ENCODE results near the gene TSPAN12.

The TSPAN12 gene

GRCh38 chr7:120831260-120831659, 26.7 kb downstream of the TSPAN12 start:
- Mint-ChIP-seq H3K4me1 (ENCODE audit: low read depth) (no peaks in the 10 kb centered on the region), H3K36me3 (no peaks in the 10 kb centered on the region), H3K27me3 (peaks cover 21% of the 10 kb centered on the region), H3K9me3 (ENCODE audit: low read depth) (peaks cover 6% of the 10 kb centered on the region), H3K4me3 (no peak overlapping the region), H3K27ac (no peak overlapping the region)

DNA sequence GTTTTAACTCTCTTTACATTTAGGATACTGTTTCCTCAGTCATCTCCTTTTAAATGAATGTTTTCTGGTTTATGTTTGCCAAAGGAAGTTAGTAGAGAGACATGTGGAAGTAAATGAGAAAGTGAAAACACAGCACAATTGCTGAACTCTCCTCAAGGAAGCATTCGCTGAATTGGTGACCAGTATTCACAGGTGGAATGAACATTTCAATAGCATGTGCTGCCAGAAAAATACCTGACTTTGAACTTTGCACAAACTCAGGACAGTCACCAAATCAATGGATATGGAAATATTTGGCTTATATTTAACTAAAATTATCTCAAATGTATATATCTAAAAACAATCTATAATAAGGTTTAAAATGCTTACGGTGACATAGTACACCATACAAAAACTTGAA, 28.5 kb downstream of the TSPAN12 start:
- H3K36me3 Mint-ChIP-seq: no peaks in the 10 kb centered on the region
- peaks cover 18% of the 10 kb centered on the region for H3K27me3 Mint-ChIP-seq
- no peak overlapping the region for H3K4me3 Mint-ChIP-seq
- H3K4me1 Mint-ChIP-seq (ENCODE audit: low read depth): no peaks in the 10 kb centered on the region
- H3K27ac Mint-ChIP-seq: no peak overlapping the region
- H3K9me3 Mint-ChIP-seq (ENCODE audit: low read depth): peaks cover 6% of the 10 kb centered on the region

- Mint-ChIP-seq H3K27ac (no peak overlapping the region), H3K4me1 (ENCODE audit: low read depth) (no peaks in the 10 kb centered on the region), H3K36me3 (no peaks in the 10 kb centered on the region), H3K4me3 (no peak overlapping the region), H3K27me3 (peaks cover 18% of the 10 kb centered on the region), H3K9me3 (ENCODE audit: low read depth) (peaks cover 6% of the 10 kb centered on the region)
These were observed 29.4 kb downstream of the TSPAN12 start for GRCh38 chr7:120828528-120828927.

- Mint-ChIP-seq H3K4me3 (no peak overlapping the region), H3K9me3 (ENCODE audit: low read depth) (peaks cover 6% of the 10 kb centered on the region), H3K4me1 (ENCODE audit: low read depth) (no peaks in the 10 kb centered on the region), H3K36me3 (no peaks in the 10 kb centered on the region), H3K27me3 (peaks cover 19% of the 10 kb centered on the region), H3K27ac (no peak overlapping the region)
These were observed 30.4 kb downstream of the TSPAN12 start for GRCh38 chr7:120827371-120828118.

DNA sequence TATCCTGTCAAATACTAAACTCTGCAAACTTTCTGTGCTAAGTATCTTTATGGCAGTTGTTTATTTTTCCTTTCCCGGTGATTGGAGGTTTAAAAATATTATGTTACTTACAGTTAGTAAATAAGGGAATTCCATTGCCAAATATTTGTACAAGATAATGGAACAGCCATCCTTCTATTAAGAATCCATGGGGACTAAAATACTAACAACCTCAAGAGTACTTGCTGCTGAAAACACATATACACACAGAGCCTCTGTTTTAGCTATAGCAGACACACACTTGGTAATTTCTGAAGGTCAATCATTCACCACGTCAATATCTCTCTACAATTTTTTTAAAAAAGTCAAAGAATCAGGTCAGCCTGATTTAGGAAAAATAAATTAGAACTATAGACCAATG, 32.4 kb downstream of the TSPAN12 start:
- no peak overlapping the region for H3K4me3 Mint-ChIP-seq
- peaks cover 2% of the 10 kb centered on the region for H3K9me3 Mint-ChIP-seq (ENCODE audit: low read depth)
- peaks cover 12% of the 10 kb centered on the region for H3K27me3 Mint-ChIP-seq
- H3K36me3 Mint-ChIP-seq: no peaks in the 10 kb centered on the region
- H3K4me1 Mint-ChIP-seq (ENCODE audit: low read depth): no peaks in the 10 kb centered on the region
- no peak overlapping the region for H3K27ac Mint-ChIP-seq

- H3K4me1 Mint-ChIP-seq (ENCODE audit: low read depth): no peaks in the 10 kb centered on the region
- H3K4me3 Mint-ChIP-seq: no peak overlapping the region
- peaks cover 14% of the 10 kb centered on the region for H3K27me3 Mint-ChIP-seq
- no peak overlapping the region for H3K27ac Mint-ChIP-seq
- H3K36me3 Mint-ChIP-seq: no peaks in the 10 kb centered on the region
- H3K9me3 Mint-ChIP-seq (ENCODE audit: low read depth): no peaks in the 10 kb centered on the region
These were observed 32.8 kb downstream of the TSPAN12 start for GRCh38 chr7:120825152-120825551.

DNA sequence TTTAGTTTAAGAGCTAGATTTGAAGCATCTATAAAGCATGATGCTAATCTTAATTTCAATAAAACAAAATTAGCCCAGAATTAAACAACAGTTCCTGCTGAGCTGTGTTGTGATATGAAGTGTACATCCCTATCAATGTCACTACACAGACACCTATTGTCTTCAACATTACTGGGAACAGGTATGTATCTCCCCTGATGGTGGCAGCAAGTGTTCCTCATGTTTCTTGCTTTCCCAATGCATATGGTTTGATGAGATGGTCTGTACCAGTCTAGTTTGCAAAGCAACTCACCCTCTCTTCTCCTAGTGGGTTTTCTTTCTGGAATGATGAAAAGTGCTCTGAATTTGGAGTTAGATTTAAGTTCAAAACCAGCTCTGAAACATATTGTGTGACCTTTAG, 38.1 kb downstream of the TSPAN12 start:
- no peaks in the 10 kb centered on the region for H3K36me3 Mint-ChIP-seq
- H3K4me1 Mint-ChIP-seq (ENCODE audit: low read depth): no peaks in the 10 kb centered on the region
- no peak overlapping the region for H3K4me3 Mint-ChIP-seq
- H3K9me3 Mint-ChIP-seq (ENCODE audit: low read depth): no peaks in the 10 kb centered on the region
- H3K27me3 Mint-ChIP-seq: peaks cover 16% of the 10 kb centered on the region
- no peak overlapping the region for H3K27ac Mint-ChIP-seq

DNA sequence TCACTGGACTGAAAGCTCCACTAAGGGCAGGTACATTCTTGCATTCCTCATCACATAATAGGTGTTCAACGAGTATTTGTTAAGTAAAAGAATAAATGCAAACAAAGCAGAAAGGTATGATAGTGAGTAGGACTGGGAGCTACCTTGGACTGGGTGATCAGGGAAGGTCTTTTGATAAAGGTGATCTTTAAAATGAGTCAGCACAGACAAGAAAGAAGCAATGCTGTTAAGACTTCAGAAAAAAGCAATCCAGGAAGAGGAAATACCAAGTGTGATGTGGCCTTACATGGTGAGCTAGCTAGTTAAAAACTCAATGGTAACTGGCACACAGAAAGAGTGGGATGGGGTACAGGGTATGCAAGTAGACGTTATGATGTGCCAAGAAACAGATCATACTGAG, 40.1 kb downstream of the TSPAN12 start:
- no peaks in the 10 kb centered on the region for H3K4me1 Mint-ChIP-seq (ENCODE audit: low read depth)
- no peak overlapping the region for H3K27ac Mint-ChIP-seq
- no peak overlapping the region for H3K4me3 Mint-ChIP-seq
- no peaks in the 10 kb centered on the region for H3K9me3 Mint-ChIP-seq (ENCODE audit: low read depth)
- peaks cover 18% of the 10 kb centered on the region for H3K27me3 Mint-ChIP-seq
- H3K36me3 Mint-ChIP-seq: no peaks in the 10 kb centered on the region

GRCh38 chr7:120814253-120814939, 43.5 kb downstream of the TSPAN12 start:
- Mint-ChIP-seq H3K27me3 (peaks cover 13% of the 10 kb centered on the region), H3K27ac (no peak overlapping the region), H3K4me1 (ENCODE audit: low read depth) (no peaks in the 10 kb centered on the region)

GRCh38 chr7:120813546-120814252, 44.2 kb downstream of the TSPAN12 start:
- no peaks in the 10 kb centered on the region for H3K4me1 Mint-ChIP-seq (ENCODE audit: low read depth)
- H3K4me3 Mint-ChIP-seq: no peak overlapping the region

More at GRCh38 chr7:120814253-120814939, 43.5 kb downstream of the TSPAN12 start:
- Mint-ChIP-seq H3K36me3 (no peaks in the 10 kb centered on the region), H3K4me3 (no peak overlapping the region), H3K9me3 (ENCODE audit: low read depth) (no peaks in the 10 kb centered on the region)

DNA sequence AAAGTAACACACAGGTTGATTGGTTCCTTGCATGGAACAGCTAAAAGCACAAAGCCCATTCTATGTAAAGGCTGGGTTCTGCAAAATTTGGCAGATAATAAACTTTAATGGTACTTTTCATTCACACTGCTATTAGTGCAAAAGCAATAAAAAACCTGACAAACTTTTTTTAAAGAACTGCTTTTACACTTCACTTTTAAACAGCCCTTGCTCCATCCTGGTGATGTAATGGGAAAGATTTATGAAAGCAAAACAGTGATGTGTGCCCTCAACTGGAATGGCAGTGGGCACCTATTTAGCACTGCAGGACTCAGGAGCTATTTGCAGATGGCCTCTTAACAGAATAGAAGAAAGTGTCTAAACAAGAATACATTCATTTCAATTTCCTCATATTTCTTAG, 44.9 kb downstream of the TSPAN12 start:
- Mint-ChIP-seq H3K27ac (no peak overlapping the region), H3K9me3 (ENCODE audit: low read depth) (no peaks in the 10 kb centered on the region), H3K4me3 (no peak overlapping the region), H3K4me1 (ENCODE audit: low read depth) (no peaks in the 10 kb centered on the region), H3K27me3 (peaks cover 13% of the 10 kb centered on the region), H3K36me3 (no peaks in the 10 kb centered on the region)

More at GRCh38 chr7:120813546-120814252, 44.2 kb downstream of the TSPAN12 start:
- Mint-ChIP-seq H3K36me3 (no peaks in the 10 kb centered on the region), H3K27me3 (peaks cover 13% of the 10 kb centered on the region), H3K27ac (no peak overlapping the region), H3K9me3 (ENCODE audit: low read depth) (no peaks in the 10 kb centered on the region)

GRCh38 chr7:120809260-120809659, 48.7 kb downstream of the TSPAN12 start:
- Mint-ChIP-seq H3K9me3 (ENCODE audit: low read depth) (no peaks in the 10 kb centered on the region), H3K36me3 (no peaks in the 10 kb centered on the region), H3K27ac (no peak overlapping the region), H3K4me3 (no peak overlapping the region), H3K27me3 (peaks cover 6% of the 10 kb centered on the region), H3K4me1 (ENCODE audit: low read depth) (no peaks in the 10 kb centered on the region)

GRCh38 chr7:120807390-120807789, 50.6 kb downstream of the TSPAN12 start:
- no peaks in the 10 kb centered on the region for H3K9me3 Mint-ChIP-seq (ENCODE audit: low read depth)
- H3K27me3 Mint-ChIP-seq: peaks cover 6% of the 10 kb centered on the region
- no peak overlapping the region for H3K4me3 Mint-ChIP-seq
- H3K4me1 Mint-ChIP-seq (ENCODE audit: low read depth): no peaks in the 10 kb centered on the region
- H3K36me3 Mint-ChIP-seq: no peaks in the 10 kb centered on the region
- H3K27ac Mint-ChIP-seq: no peak overlapping the region

- no peaks in the 10 kb centered on the region for H3K4me1 Mint-ChIP-seq (ENCODE audit: low read depth)
- peaks cover 6% of the 10 kb centered on the region for H3K27me3 Mint-ChIP-seq
- H3K4me3 Mint-ChIP-seq: no peak overlapping the region
- H3K36me3 Mint-ChIP-seq: no peaks in the 10 kb centered on the region
- H3K27ac Mint-ChIP-seq: no peak overlapping the region
- H3K9me3 Mint-ChIP-seq (ENCODE audit: low read depth): no peaks in the 10 kb centered on the region
These were observed 51.3 kb downstream of the TSPAN12 start for GRCh38 chr7:120806669-120807068.

Measured in activated naive CD8-positive, alpha-beta T cell (primary cell).